GM12874 (cell line): Measurements from ENCODE around the gene NAB1.

Experiments used
- TF ChIP-seq, protein P1 (sequence below): IDR thresholded peaks from 2 replicates; pipeline ENCODE4 v1.5.1; 2011; ENCODE audit warnings: low read depth, mild to moderate bottlenecking, control low read depth, low read length, moderate library complexity; ENCODE audit not compliant: insufficient read depth

The NAB1 gene

DNA sequence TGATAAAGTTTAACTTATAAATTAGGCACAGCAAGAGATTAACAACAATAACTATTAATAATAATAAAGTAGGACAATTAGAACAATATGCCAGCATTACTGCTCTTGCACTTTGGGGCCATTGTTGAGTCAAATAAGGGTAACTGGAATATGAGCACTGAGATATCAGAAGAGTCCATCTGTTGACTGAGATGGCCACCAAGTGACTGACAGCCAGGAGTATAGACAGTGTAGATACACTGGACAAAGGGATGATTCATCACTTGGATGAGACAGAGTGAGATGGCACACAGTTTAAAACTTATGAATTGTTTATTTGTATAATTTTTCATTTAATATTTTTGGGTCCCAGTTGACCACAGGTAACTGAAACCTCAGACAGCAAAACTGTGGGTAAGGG lies 20.0 kb downstream of the NAB1 start:
- TF ChIP-seq, protein P1, sequence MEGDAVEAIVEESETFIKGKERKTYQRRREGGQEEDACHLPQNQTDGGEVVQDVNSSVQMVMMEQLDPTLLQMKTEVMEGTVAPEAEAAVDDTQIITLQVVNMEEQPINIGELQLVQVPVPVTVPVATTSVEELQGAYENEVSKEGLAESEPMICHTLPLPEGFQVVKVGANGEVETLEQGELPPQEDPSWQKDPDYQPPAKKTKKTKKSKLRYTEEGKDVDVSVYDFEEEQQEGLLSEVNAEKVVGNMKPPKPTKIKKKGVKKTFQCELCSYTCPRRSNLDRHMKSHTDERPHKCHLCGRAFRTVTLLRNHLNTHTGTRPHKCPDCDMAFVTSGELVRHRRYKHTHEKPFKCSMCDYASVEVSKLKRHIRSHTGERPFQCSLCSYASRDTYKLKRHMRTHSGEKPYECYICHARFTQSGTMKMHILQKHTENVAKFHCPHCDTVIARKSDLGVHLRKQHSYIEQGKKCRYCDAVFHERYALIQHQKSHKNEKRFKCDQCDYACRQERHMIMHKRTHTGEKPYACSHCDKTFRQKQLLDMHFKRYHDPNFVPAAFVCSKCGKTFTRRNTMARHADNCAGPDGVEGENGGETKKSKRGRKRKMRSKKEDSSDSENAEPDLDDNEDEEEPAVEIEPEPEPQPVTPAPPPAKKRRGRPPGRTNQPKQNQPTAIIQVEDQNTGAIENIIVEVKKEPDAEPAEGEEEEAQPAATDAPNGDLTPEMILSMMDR = no peak

DNA sequence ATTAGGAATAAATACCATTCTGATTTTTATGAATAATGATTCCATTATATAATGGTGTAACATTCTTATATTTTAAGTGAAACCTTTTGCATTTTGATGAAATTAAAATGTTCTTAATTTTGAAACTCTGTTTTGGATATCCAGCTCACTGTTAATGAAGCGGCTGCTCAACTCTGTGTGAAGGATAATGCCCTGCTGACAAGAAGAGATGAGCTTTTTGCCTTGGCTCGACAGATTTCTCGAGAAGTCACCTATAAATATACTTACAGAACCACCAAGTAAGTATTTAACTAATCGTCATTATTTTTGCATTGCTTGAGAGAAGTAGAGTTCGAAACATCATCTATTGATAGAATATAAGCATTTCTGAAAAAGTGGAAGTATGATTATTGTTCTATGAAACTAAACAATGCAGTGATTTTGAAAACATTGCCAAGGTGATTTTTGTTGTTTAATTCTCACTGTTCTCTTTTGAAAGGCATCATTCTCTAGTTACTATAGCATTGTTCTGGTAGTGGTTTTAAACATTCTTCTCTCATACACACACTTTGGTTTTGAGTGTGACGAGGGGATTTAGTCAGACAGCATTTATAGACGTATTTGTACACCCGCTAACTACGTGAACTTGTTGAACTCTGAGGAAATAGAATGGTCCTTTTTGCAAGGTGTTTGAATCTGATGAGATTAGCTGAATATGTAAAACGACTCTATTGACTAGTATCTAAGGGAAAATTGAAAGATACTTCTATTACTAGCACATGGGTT lies 21.5 kb downstream of the NAB1 start:
- TF ChIP-seq, protein P1 = no peak

DNA sequence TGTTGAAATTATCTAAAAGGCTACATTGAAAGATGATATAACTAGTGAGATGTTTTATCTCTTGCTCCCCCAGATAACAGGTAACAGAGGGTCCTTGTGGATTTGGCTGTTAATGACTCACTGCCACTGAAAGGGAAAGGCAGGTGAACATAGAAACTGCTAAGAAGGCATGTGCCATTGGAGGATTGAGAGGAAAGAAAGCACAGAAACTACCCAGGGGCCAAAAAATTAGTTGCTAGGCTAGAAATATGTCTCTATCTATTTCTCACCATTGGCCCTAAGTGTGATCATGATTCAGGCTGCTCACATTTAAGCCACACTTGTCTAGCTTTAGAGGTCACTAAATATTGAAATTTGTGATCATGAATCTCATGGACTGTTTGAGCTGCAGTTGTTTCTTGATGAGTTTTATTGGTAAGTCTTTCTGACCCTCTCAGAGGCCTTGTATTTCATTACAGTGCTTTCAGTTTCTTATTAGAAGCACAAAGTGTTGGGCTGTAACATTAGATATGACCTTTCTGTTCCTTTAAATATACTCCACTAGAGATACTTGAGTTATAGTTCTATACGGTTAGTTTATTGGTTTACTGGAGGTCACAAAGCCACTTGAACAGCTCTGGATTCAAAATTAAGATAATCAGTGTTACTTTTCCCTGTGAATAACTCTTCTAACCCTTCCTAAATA lies 26.2 kb downstream of the NAB1 start:
- TF ChIP-seq, protein P1 = no peak

DNA sequence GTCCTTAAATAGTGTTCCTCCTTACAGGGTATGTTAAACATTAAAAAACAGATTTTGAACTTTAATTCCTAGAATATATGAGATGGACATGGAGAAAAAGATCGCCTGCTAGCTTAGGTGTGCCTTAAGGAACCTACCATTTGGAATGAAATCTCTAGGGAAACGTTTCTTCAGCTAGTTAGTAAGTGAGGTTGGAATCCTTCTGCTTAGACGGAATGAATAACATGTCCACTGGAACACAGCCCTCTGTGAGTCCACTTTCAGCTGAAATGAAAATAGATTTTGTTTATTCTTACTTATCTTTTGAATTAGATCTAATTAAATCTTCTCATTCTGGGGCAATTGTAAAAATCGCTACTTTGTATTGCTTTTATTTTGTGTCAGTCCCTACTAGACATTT lies 28.4 kb downstream of the NAB1 start:
- TF ChIP-seq, protein P1 = no peak

DNA sequence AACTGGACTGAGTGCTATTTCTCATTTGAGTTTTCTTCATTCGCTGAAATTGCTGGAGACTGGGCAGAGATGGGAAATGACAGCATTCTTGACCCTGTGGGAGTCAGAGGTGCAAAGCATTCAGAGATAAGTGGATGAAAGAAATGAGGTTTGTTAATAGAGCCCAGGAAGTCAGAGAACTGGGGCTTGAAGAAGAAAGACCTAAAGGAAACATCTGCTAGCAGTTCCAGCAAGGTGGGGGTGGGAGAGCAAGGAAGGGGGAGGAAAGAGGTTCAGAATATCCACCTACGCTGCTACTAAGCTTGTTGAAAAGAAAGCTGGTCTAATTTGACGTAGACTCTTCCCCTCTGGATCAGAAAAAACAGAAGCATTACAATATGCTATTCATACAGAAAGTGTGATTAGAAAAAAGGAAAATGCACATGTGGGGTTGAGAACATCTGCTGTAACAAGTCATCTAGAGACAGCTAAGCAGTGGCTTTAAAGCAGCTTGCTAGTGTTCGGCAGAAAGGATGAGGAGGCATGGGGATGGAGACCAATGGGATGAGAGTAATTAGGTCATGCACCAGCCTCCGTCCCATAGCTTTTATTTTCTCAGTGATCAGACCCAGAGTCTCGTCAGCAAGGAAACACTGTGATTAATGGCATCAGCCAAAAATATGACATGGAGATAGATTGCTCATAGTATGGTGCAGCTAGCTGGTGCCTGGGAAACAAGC lies 29.7 kb downstream of the NAB1 start:
- TF ChIP-seq, protein P1 = no peak

DNA sequence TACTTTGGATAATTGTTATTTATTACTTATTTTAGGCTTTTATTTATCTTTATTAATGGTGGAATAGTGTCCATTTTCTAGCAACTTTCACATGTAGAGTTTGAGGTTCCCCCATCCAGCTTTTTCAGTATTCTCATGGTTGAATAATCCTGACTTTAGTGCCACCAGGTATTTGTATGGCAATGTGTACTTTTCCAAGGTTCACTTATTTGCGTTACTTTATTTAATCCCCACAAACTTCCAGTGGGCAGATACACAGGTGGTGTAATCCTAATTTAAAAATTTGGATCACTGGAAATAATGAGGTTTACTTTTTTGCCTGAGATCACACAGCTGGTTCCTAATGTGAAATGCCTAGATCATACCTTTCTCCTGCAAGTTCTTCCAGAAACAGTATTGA lies 30.5 kb downstream of the NAB1 start:
- TF ChIP-seq, protein P1 = no peak
